Chondrocyte (in vitro differentiated cells): Measurements from ENCODE around the gene MTURN. TPM values are rescaled to one million over a fixed set of nuclear protein-coding genes. Genes with fewer than 3 reads are reported as not detected.

Source experiments
- DNase-seq: peaks from one replicate; pipeline ENCODE4 v3.0.0; 2021; ENCODE audit warnings: mixed read lengths, low spot score
- H3K27ac Mint-ChIP-seq: one replicate; pipeline ENCODE4 v1.8.0; 2021; ENCODE audit warnings: mild to moderate bottlenecking, moderate library complexity, mixed read lengths; ENCODE audit not compliant: unreplicated experiment
- H3K27me3 Mint-ChIP-seq: 2 replicates; pipeline ENCODE4 v1.8.0; 2021; ENCODE audit warnings: low read depth, mixed read lengths
- H3K36me3 Mint-ChIP-seq: 2 replicates; pipeline ENCODE4 v1.8.0; 2021; ENCODE audit warnings: low read depth, mixed read lengths
- H3K4me1 Mint-ChIP-seq: 2 replicates; pipeline ENCODE4 v1.8.0; 2021; ENCODE audit warnings: low read depth, mild to moderate bottlenecking, mixed read lengths
- H3K4me3 Mint-ChIP-seq: one replicate; pipeline ENCODE4 v1.8.0; 2021; ENCODE audit warnings: mild to moderate bottlenecking, moderate library complexity, mixed read lengths; ENCODE audit not compliant: unreplicated experiment
- H3K9me3 Mint-ChIP-seq: 2 replicates; pipeline ENCODE4 v1.8.0; 2021; ENCODE audit warnings: low read depth, mixed read lengths
- CTCF ChIP-seq: fragments of 200-600 bp; sonication (generic); IDR thresholded peaks from 2 replicates; pipeline ENCODE4 v1.5.0; 2021; ENCODE audit warnings: antibody characterized with exemption, mild to moderate bottlenecking, moderate library complexity
- total RNA-seq: library from RNA; stranded (reverse); gene quantifications from 3 replicates; pipeline ENCODE4 v1.2.1, GENCODE V29; 2021

The MTURN gene
- total RNA-seq, 1 donor from 2014 or later: 15.7 TPM

- H3K36me3 Mint-ChIP-seq: peaks cover 13% of the 10 kb centered on the region
- H3K27me3 Mint-ChIP-seq: no peaks in the 10 kb centered on the region
- H3K4me3 Mint-ChIP-seq: no peak overlapping the region
- no peak for DNase-seq
- TF ChIP-seq CTCF: no peak
- H3K27ac Mint-ChIP-seq: no peak overlapping the region
- H3K9me3 Mint-ChIP-seq: peaks cover 13% of the 10 kb centered on the region
- peaks cover 8% of the 10 kb centered on the region for H3K4me1 Mint-ChIP-seq
Observed at GRCh38 chr7:30112103-30112713, 22.6 kb upstream of the MTURN start.

- Mint-ChIP-seq H3K4me3 (no peak overlapping the region), H3K27me3 (no peaks in the 10 kb centered on the region), H3K4me1 (peaks cover 11% of the 10 kb centered on the region), H3K36me3 (peaks cover 13% of the 10 kb centered on the region), H3K27ac (no peak overlapping the region), H3K9me3 (peaks cover 13% of the 10 kb centered on the region)
- no peak for TF ChIP-seq CTCF
- DNase-seq: no peak
Observed at GRCh38 chr7:30113144-30113543, 21.6 kb upstream of the MTURN start.

GRCh38 chr7:30114536-30115238 lies 20.1 kb upstream of the MTURN start:
- Mint-ChIP-seq H3K4me1 (peaks cover 11% of the 10 kb centered on the region), H3K9me3 (peaks cover 13% of the 10 kb centered on the region), H3K27me3 (no peaks in the 10 kb centered on the region), H3K36me3 (peaks cover 13% of the 10 kb centered on the region), H3K4me3 (no peak overlapping the region), H3K27ac (no peak overlapping the region)
- TF ChIP-seq CTCF: no peak
- no peak for DNase-seq

GRCh38 chr7:30115709-30116297 lies 19.0 kb upstream of the MTURN start:
- Mint-ChIP-seq H3K27me3 (no peaks in the 10 kb centered on the region), H3K9me3 (peaks cover 10% of the 10 kb centered on the region), H3K27ac (no peak overlapping the region), H3K36me3 (peaks cover 11% of the 10 kb centered on the region), H3K4me3 (no peak overlapping the region), H3K4me1 (peaks cover 11% of the 10 kb centered on the region)
- DNase-seq: no peak
- TF ChIP-seq CTCF: no peak

- no peak for TF ChIP-seq CTCF
- Mint-ChIP-seq H3K4me3 (no peak overlapping the region), H3K36me3 (peaks cover 11% of the 10 kb centered on the region), H3K27me3 (no peaks in the 10 kb centered on the region), H3K4me1 (peaks cover 11% of the 10 kb centered on the region), H3K27ac (peak overlapping the region; percentile 73), H3K9me3 (peaks cover 10% of the 10 kb centered on the region)
- DNase-seq: no peak
Observed at GRCh38 chr7:30116771-30117170, 18.0 kb upstream of the MTURN start.
